H9 (cell line): ENCODE data around the gene ZNF611. TPM values are rescaled to one million over a fixed set of nuclear protein-coding genes. Genes with fewer than 3 reads are reported as not detected.

Experiments
- DNase-seq: peaks from one replicate; pipeline ENCODE4 v3.0.0-alpha.2; 2017
- H2AFZ ChIP-seq: one replicate; pipeline ENCODE4 v1.6.1; 2013; ENCODE audit warnings: mild to moderate bottlenecking, low read length, control low read depth, moderate library complexity
- H2AK5ac ChIP-seq: 2 replicates; pipeline ENCODE4 v1.6.1; 2013; ENCODE audit warnings: low read length, control low read depth, mixed read lengths; ENCODE audit not compliant: insufficient read length
- H2BK120ac ChIP-seq: one replicate; pipeline ENCODE4 v1.6.1; 2013; ENCODE audit warnings: low read depth, mild to moderate bottlenecking, low read length, control low read depth, inconsistent platforms; ENCODE audit not compliant: poor library complexity, severe bottlenecking
- H2BK12ac ChIP-seq: 2 replicates; pipeline ENCODE4 v1.6.1; 2013; ENCODE audit warnings: low read length, control low read depth, mixed read lengths, low read depth; ENCODE audit not compliant: insufficient read length
- H2BK15ac ChIP-seq: 2 replicates; pipeline ENCODE4 v1.6.1; 2013; ENCODE audit warnings: low read depth, low read length, control low read depth
- H2BK20ac ChIP-seq: one replicate; pipeline ENCODE4 v1.6.1; 2013; ENCODE audit warnings: low read depth, mild to moderate bottlenecking, low read length, control low read depth, inconsistent platforms; ENCODE audit not compliant: poor library complexity, severe bottlenecking
- H2BK5ac ChIP-seq: 2 replicates; pipeline ENCODE4 v1.6.1; 2013; ENCODE audit warnings: low read length, control low read depth, mixed read lengths; ENCODE audit not compliant: insufficient read length
- H3K14ac ChIP-seq: 2 replicates; pipeline ENCODE4 v1.6.1; 2013; ENCODE audit warnings: low read length, control low read depth; ENCODE audit not compliant: insufficient read depth
- H3K18ac ChIP-seq: 2 replicates; pipeline ENCODE4 v1.6.1; 2013; ENCODE audit warnings: low read depth, mild to moderate bottlenecking, mixed read lengths, low read length, control low read depth; ENCODE audit not compliant: insufficient read length
- H3K23ac ChIP-seq: 2 replicates; pipeline ENCODE4 v1.6.1; 2013; ENCODE audit warnings: low read length, control low read depth, mixed read lengths, low read depth; ENCODE audit not compliant: insufficient read length
- H3K23me2 ChIP-seq: 2 replicates; pipeline ENCODE4 v1.6.1; 2013; ENCODE audit warnings: low read depth, mild to moderate bottlenecking, mixed read lengths, low read length, control low read depth; ENCODE audit not compliant: insufficient read length, poor library complexity, severe bottlenecking
- H3K27ac ChIP-seq: 2 replicates; pipeline ENCODE4 v1.5.1; 2013; ENCODE audit warnings: low read length, control low read depth, mixed read lengths, low read depth; ENCODE audit not compliant: insufficient read length
- H3K27me3 ChIP-seq: 2 replicates; pipeline ENCODE4 v1.6.1; 2013; ENCODE audit warnings: low read length, control low read depth, inconsistent platforms; ENCODE audit not compliant: insufficient read depth
- H3K4ac ChIP-seq: 2 replicates; pipeline ENCODE4 v1.6.1; 2013; ENCODE audit warnings: low read depth, mild to moderate bottlenecking, control low read depth, inconsistent platforms, low read length, moderate library complexity
- H3K4me1 ChIP-seq: 2 replicates; pipeline ENCODE4 v1.6.1; 2013; ENCODE audit warnings: low read length, control low read depth, inconsistent platforms; ENCODE audit not compliant: insufficient read depth
- H3K4me2 ChIP-seq: 2 replicates; pipeline ENCODE4 v1.6.1; 2013; ENCODE audit warnings: low read length, control low read depth, mixed read lengths; ENCODE audit not compliant: insufficient read length, insufficient read depth
- H3K56ac ChIP-seq: 2 replicates; pipeline ENCODE4 v1.6.1; 2013; ENCODE audit warnings: low read depth, mild to moderate bottlenecking, mixed read lengths, low read length, control low read depth; ENCODE audit not compliant: insufficient read length
- H3K79me1 ChIP-seq: 2 replicates; pipeline ENCODE4 v1.6.1; 2013; ENCODE audit warnings: low read depth, mild to moderate bottlenecking, moderate library complexity, low read length, control low read depth, inconsistent platforms; ENCODE audit not compliant: insufficient read depth, poor library complexity, severe bottlenecking
- H3K79me2 ChIP-seq: 2 replicates; pipeline ENCODE4 v1.6.1; 2013; ENCODE audit warnings: low read length, control low read depth, inconsistent platforms; ENCODE audit not compliant: insufficient read depth
- H3K9ac ChIP-seq: 2 replicates; pipeline ENCODE4 v1.6.1; 2013; ENCODE audit warnings: low read length, control low read depth, mixed read lengths; ENCODE audit not compliant: insufficient read length; ENCODE audit errors: extremely low read depth
- H3K9me3 ChIP-seq: one replicate; pipeline ENCODE4 v1.6.1; 2013; ENCODE audit warnings: low read depth, low read length, inconsistent platforms; ENCODE audit not compliant: control insufficient read depth
- H3T11ph ChIP-seq: one replicate; pipeline ENCODE4 v1.6.1; 2013; ENCODE audit warnings: mild to moderate bottlenecking, low read length, control low read depth, inconsistent platforms
- H4K20me1 ChIP-seq: one replicate; pipeline ENCODE4 v1.6.1; 2013; ENCODE audit not compliant: control insufficient read depth, insufficient read length, insufficient read depth
- H4K5ac ChIP-seq: 2 replicates; pipeline ENCODE4 v1.6.1; 2013; ENCODE audit warnings: low read depth, mild to moderate bottlenecking, mixed read lengths, low read length, control low read depth; ENCODE audit not compliant: insufficient read length
- H4K8ac ChIP-seq: replicated peaks from 2 replicates; pipeline ENCODE4 v1.6.1; 2013; ENCODE audit warnings: low read length, control low read depth, mixed read lengths, low read depth; ENCODE audit not compliant: insufficient read length
- H4K91ac ChIP-seq: 2 replicates; pipeline ENCODE4 v1.6.1; 2013; ENCODE audit warnings: low read depth, mild to moderate bottlenecking, moderate library complexity, mixed read lengths, low read length, control low read depth; ENCODE audit not compliant: insufficient read length
- H3K27ac Mint-ChIP-seq, 3 experiments: 2 replicates in 2 of 3; 3 replicates in 1 of 3; pipeline ENCODE4 v1.8.0; 2020 to 2021; ENCODE audit warnings: mixed read lengths in 3 of 3, mild to moderate bottlenecking in 1 of 3, moderate library complexity in 1 of 3
- H3K27me3 Mint-ChIP-seq: 2 replicates; pipeline ENCODE4 v1.8.0; 2021; ENCODE audit warnings: low read depth, mild to moderate bottlenecking, moderate library complexity, mixed read lengths
- H3K36me3 Mint-ChIP-seq, 3 experiments: 2 replicates in 2 of 3; 3 replicates in 1 of 3; pipeline ENCODE4 v1.8.0; 2020 to 2021; ENCODE audit warnings: low read depth in 3 of 3, mixed read lengths in 3 of 3; ENCODE audit not compliant: insufficient read depth in 1 of 3
- H3K4me1 Mint-ChIP-seq, 2 experiments: 2 replicates each; pipeline ENCODE4 v1.8.0; 2020; ENCODE audit warnings: mixed read lengths in 2 of 2
- H3K4me3 Mint-ChIP-seq, 2 experiments: 2 replicates in 1 of 2; 3 replicates in 1 of 2; pipeline ENCODE4 v1.8.0; 2020 to 2021; ENCODE audit warnings: mild to moderate bottlenecking in 2 of 2, mixed read lengths in 2 of 2, moderate library complexity in 1 of 2
- H3K9me3 Mint-ChIP-seq, 2 experiments: 2 replicates in 1 of 2; 3 replicates in 1 of 2; pipeline ENCODE4 v1.8.0; 2020; ENCODE audit warnings: mild to moderate bottlenecking in 2 of 2, mixed read lengths in 2 of 2, moderate library complexity in 1 of 2
- CTCF ChIP-seq: fragments of 200-600 bp; sonication (generic); conservative IDR thresholded peaks from 3 replicates; pipeline ENCODE4 v1.8.0; 2021; ENCODE audit warnings: antibody characterized with exemption, mild to moderate bottlenecking
- WGBS: extraction: QIAGEN DNeasy Blood & Tissue Kit; methylation state at CpG from one replicate; pipeline ENCODE4 v1.1.7; 2013; ENCODE audit warnings: missing lambda C conversion rate, low lambda C conversion rate, mixed read lengths; ENCODE audit not compliant: insufficient read length; ENCODE audit errors: extremely low coverage; 5-methylcytosine and 5-hydroxymethylcytosine counted together
- total RNA-seq: library from RNA; stranded (reverse); gene quantifications from 2 replicates; pipeline ENCODE4 v1.2.1, GENCODE V29; 2021

Gene ZNF611
- total RNA-seq, 1 experiment from 2014 or later = 25.6 TPM

GRCh38 chr19:52735734-52736133 lies 890 bp upstream of the ZNF611 start:
- Mint-ChIP-seq H3K27ac (peak overlapping the region; percentile 90 to 100 (median 93); a peak in 6 of 7 replicates), H3K9me3 (peaks cover 0 to 8% of the 10 kb centered on the region in 2 experiments; a peak in 4 of 5 replicates), H3K4me1 (peaks cover 29 to 41% of the 10 kb centered on the region in 2 experiments), H3K27me3 (peaks cover 8% of the 10 kb centered on the region), H3K36me3 (peaks cover 0 to 8% (median 0%) of the 10 kb centered on the region in 3 experiments; a peak in 1 of 7 replicates), H3K4me3 (peak overlapping the region; percentile 92)
- TF ChIP-seq CTCF = no peak
- Histone ChIP-seq H2AK5ac (no peak overlapping the region), H3T11ph (no peak overlapping the region), H3K23me2 (peaks cover 5% of the 10 kb centered on the region), H3K4ac (no peak overlapping the region), H2BK12ac (no peak overlapping the region), H3K9me3 (no peaks in the 10 kb centered on the region), H3K27me3 (no peaks in the 10 kb centered on the region; the same call in 1 of the 2 replicates), H3K9ac (no peak overlapping the region), H3K4me1 (no peaks in the 10 kb centered on the region), H3K56ac (no peak overlapping the region), H4K8ac (no peak overlapping the region), H3K14ac (no peak overlapping the region), H3K18ac (no peak overlapping the region), H3K4me2 (peak overlapping the region; percentile 47), H3K23ac (no peak overlapping the region), H2BK20ac (no peak overlapping the region), H2BK15ac (no peak overlapping the region), H4K5ac (no peak overlapping the region), H3K79me2 (no peaks in the 10 kb centered on the region), H3K79me1 (no peaks in the 10 kb centered on the region), H4K20me1 (no peaks in the 10 kb centered on the region), H2BK120ac (no peak overlapping the region), H2AFZ (no peak overlapping the region), H2BK5ac (no peak overlapping the region), H4K91ac (no peak overlapping the region), H3K27ac (peak overlapping the region; percentile 65)
- DNase-seq = peak; percentile 97
- no CpG with 5 or more reads among the region's 18 CpGs for WGBS
